GM13977 (cell line): ENCODE results near the gene OVCH2.

Experiments used
- DNase-seq: peaks from one replicate; pipeline ENCODE4 v3.0.0; 2012; ENCODE audit warnings: low spot score
- in situ Hi-C: fragments of 300-500 bp; cut with MboI; formaldehyde crosslinking; loops from one replicate; pipeline ENCODE4 v1.12.0; 2022; ENCODE audit warnings: low sequenced_read_pairs, low pct_unique_long_range_greater_than_20kb, mixed read lengths, inconsistent platforms; ENCODE audit not compliant: unreplicated experiment
- TF ChIP-seq, protein P1 (sequence below): IDR thresholded peaks from 2 replicates; pipeline ENCODE4 v1.5.1; 2012; ENCODE audit warnings: mild to moderate bottlenecking, control low read depth; ENCODE audit not compliant: insufficient read depth; ENCODE audit errors: extremely low read depth, missing control alignments

Gene OVCH2

DNA sequence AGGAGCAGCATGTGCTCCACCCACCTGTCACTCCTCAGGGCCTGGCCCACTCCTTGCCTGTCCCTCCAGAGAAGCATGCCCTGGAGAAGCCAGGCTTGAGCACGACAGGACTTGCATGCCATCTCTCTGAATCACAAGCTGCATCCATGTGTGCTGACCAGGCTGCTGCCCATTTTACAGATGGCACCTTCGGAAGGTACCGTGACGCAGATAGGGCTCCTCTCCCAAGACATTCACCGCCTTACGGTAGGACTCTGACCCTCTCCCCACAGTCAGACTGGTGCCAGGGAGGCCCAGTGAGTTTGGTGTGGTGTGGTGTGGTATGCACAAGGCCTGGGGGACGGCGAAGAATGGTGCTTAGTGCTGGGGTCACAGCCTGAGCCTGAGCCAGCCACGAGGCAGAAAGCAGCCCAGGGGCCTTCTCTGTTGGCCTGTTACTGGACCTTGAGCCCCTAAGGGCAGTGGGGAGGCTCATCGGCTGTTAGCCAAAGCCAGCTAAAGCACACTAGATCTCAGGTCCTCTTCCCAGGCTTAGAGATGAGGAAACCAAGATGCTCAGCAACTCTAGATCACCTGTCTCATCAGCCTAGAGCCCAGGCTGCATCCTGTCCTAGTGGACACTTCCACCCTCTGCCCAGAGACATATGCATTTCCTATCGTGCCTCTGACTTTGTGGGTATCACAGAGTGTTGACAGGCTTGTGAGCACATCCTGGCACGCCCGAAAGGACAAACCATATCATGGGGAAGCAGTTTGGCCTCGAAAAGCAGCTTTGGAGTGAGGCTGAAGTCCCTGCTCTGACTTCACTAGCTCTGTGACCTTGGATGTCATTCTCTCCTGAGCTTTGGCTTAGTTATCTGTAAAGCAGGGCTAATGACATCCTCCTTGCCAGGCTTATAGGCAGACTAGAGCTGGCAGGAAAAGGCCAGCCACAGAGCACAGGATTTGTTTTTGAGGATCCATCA is 50.7 kb downstream of the OVCH2 start:
- DNase-seq: no peak
- TF ChIP-seq, protein P1, sequence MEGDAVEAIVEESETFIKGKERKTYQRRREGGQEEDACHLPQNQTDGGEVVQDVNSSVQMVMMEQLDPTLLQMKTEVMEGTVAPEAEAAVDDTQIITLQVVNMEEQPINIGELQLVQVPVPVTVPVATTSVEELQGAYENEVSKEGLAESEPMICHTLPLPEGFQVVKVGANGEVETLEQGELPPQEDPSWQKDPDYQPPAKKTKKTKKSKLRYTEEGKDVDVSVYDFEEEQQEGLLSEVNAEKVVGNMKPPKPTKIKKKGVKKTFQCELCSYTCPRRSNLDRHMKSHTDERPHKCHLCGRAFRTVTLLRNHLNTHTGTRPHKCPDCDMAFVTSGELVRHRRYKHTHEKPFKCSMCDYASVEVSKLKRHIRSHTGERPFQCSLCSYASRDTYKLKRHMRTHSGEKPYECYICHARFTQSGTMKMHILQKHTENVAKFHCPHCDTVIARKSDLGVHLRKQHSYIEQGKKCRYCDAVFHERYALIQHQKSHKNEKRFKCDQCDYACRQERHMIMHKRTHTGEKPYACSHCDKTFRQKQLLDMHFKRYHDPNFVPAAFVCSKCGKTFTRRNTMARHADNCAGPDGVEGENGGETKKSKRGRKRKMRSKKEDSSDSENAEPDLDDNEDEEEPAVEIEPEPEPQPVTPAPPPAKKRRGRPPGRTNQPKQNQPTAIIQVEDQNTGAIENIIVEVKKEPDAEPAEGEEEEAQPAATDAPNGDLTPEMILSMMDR: no peak
- in situ Hi-C loops: no loop called here

DNA sequence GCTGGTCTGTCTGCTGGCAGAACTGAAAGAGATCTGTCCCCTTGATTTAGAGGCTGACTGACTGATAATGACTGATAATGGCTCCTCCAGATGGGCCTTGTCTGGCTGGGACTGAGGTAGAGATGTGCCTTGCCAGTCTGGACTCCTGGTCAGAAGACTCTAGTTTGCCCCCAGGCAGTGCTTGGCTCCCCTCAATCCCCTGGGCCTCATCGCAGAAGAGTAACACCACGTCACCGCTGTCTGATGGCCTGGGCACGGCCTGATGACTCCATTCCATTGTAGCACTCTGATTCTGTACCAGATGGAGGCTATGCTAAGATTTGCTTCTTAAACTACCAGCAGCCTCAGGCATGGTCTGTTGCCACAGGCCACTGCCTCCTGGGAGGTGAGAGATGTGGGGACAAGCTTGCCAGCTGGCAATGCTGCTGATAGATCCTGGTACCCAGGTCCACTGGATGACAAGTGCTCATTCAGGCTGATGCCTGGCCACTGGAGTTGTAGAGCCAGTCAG is 52.0 kb downstream of the OVCH2 start:
- in situ Hi-C loops: no loop called here
- no peak for DNase-seq

DNA sequence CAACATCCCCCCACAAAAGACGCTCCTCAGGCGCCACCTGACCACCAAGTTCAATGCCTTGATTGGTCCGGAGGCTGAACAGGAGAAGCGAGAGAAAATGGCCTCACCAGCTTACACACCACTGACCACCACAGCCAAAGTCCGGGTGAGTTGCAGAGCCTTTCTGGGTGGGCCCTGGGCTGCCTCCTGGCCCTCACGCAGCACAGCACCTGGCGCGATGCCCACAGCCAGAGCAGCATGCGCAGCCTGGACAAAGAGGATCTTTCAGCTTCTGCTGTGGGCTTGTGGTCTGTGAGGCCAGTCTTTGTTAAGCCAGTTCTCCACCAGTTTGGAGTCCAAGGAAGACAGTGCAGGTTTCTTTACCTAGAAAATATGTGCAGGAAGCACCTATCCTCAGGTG is 54.6 kb downstream of the OVCH2 start:
- no peak for DNase-seq
- TF ChIP-seq, protein P1: no peak
- in situ Hi-C loops: no loop called here

More for the DNA sequence above, 52.0 kb downstream of the OVCH2 start:
- TF ChIP-seq, protein P1: no peak

DNA sequence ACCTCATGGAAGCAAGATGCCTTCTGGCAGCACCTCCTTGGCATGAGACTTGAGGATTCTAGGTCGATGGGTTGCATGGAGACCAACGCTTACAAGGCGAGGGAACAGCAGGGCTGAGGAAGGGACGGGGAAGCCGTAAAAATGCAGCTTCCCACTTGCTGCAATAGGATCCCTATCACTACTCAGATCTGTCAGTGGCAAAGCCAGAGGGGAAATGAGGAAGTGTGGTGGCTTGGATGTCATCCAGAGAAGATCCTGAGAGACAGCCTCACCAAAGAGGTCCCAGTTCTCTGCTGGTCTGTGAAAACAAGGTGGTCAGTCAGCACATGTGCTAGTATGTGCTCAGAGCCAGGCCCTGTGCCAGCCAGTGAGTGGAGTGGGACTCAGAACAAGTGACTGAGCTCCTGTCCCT is 55.1 kb downstream of the OVCH2 start:
- DNase-seq: no peak
- TF ChIP-seq, protein P1: no peak
- in situ Hi-C loops: no loop called here

DNA sequence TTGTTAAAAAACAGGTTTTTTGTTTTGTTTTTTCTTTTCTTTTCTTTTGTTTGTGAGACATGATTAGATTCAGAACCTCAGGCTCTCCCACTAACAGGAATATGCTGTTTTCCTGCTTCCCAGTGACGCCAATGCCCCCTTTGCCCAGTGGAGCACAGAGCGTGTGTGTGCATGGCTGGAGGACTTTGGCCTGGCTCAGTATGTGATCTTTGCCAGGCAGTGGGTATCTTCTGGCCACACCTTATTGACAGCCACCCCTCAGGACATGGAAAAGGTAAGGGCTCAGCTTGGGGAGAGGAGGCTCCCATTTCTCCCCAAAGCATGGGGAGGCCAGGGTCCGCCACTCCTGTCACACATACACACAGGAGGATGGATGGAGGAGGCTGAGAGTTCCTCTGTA is 58.0 kb downstream of the OVCH2 start:
- TF ChIP-seq, protein P1: no peak
- DNase-seq: no peak
- in situ Hi-C loops: no loop called here

DNA sequence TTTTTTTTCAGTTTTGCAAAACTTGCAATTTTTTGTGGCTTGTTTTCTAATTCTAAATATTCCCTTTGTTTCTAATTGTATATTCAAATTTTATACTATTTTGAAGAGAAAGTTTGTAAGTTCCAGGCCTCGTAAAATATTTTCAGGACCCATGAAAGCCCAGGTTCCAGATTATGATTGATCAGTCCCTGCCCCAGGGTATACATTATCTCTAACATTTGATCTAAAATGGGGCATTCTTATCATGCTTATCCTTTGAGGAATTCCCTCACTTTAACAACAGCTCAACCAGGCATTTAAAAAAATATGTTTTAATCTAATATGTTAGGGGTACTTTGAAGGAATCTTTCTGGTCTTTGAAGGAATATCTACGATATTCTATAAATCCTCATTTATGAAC is 59.4 kb downstream of the OVCH2 start:
- in situ Hi-C loops: no loop called here
- TF ChIP-seq, protein P1: no peak
- no peak for DNase-seq
